GM21526 (cell line): ENCODE measurements around the gene HSFX2.
"Not testable (repeated sequence)": the region's sequence is repeated elsewhere in the genome, so short reads cannot be mapped to it uniquely, and the experiment has no call there.

Experiments used
- ATAC-seq: cut with Tn5 transposase; IDR thresholded peaks from one replicate; pipeline ENCODE4 v1.9.1; 2021; ENCODE audit warnings: moderate library complexity; ENCODE audit not compliant: unreplicated experiment, low FRiP score

HSFX2 gene, protein sequence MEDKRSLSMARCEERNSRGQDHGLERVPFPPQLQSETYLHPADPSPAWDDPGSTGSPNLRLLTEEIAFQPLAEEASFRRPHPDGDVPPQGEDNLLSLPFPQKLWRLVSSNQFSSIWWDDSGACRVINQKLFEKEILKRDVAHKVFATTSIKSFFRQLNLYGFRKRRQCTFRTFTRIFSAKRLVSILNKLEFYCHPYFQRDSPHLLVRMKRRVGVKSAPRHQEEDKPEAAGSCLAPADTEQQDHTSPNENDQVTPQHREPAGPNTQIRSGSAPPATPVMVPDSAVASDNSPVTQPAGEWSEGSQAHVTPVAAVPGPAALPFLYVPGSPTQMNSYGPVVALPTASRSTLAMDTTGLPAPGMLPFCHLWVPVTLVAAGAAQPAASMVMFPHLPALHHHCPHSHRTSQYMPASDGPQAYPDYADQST

GRCh38 chrX:149595214-149595613, at the start of gene HSFX2:
HSFX2 (minus strand) TSS chrX:149595314; CDS start chrX:149594700, 614 bp downstream.
- ATAC-seq: not testable (repeated sequence)

- no peak for ATAC-seq
Observed at GRCh38 chrX:149643496-149643895, 48.4 kb upstream of the HSFX2 start.

DNA sequence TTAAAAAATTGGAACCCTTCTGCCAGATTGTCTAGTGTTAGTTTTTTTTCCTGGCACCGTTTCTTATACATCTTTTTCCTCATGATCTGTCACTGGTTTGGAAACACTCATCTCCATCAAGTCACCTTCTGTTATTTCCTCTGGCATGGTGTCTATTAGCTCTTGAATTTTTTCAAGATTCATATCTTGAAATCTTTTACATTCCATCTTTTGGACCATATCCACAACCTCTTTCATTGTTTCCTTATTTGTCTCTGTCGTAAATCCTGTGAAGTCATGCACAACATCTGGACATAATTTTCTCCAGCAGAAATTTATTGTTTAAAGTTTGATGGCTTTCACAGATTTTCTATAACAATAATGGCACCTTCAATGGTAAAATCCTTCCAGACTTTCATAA, 46.7 kb upstream of the HSFX2 start:
- no peak for ATAC-seq

GRCh38 chrX:149641432-149641831, 46.3 kb upstream of the HSFX2 start:
- ATAC-seq: no peak

GRCh38 chrX:149639568-149639967, 44.5 kb upstream of the HSFX2 start:
- no peak for ATAC-seq

GRCh38 chrX:149638860-149639259, 43.7 kb upstream of the HSFX2 start:
- ATAC-seq: no peak

- ATAC-seq: no peak
Observed at GRCh38 chrX:149633511-149633910, 38.4 kb upstream of the HSFX2 start.

DNA sequence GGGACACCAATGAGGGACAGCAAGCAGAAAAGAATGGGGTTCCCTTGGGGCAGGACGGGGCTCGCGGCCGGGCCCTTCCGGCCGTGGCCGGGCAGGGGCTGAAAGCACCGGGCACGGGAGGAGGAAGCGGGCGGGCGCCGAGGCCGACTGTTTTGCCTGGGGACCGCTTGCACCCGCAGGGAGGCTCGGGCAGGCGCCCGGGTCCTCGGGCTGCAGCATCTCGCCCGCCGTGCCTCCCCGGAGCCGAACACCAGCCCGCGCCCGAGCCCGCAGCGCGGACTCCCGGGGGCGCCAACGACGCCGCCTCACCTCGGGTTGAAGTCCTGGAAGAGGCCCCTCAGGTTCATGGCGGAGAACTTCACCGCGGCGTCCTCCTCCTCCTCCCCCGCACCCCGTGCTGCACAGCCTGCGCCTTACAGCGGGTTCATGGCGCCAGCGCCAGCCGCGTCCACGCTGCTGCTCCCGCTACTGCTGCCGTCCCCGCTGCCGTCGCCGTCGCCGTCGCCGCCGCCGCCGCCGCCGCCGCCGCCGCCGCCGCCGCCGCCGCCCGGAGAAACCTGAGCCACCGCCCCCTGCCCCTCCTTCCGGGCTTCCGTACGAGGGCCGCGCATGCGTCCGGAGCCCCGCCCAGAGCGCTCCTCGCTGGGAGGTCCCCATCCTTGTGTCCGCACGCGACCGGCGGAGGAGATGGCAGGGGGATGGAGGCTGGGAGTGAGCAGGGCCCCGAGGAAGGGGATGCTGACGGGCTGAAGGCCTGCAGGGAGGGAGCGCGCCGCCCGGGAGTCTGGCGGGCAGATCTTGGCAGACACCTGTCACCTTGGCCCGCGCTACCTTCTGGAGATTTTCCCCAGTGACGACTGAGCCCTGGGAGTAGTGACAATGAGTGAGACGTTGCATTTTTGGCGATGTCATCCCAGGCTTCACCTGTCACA, 36.4 kb upstream of the HSFX2 start, which contains the start of gene TMEM185A:
TSS of gene TMEM185A (minus strand) at position 559 of the 932 bp plus-strand sequence. CDS start at position 347, 212 bp downstream.
- ATAC-seq: peak; percentile 85

- ATAC-seq: no peak
Observed at GRCh38 chrX:149630681-149631233, 35.6 kb upstream of the HSFX2 start.

DNA sequence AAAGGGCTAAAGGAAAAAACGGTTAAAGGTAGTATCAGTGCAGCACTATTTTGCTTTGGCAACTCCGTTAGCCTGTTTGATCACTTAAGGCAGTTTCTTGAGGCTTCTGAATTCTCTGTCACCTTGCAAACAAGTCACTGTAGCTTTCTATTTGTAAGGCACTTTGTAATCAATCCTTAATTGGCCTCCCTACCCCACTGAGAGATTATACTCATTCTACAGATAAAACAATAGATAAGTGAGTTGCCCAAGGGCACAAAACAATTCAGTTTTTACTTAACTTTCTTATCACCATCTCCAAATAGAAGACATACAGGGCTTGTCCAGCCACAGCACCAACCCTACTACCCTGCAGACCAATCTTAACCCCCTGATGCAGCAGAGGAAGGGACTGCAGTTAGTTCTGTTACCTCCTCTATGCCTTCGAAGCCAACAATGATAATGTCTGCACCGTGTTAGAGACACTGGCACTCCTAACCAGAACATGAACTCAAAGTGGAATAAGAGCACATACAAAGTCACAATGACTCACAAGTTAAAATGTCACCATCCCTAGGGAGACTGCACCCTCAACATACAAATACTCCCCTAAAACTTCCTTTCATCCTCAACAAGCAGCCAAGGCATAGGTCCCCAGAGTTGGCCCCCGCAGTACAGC, 34.7 kb upstream of the HSFX2 start:
- ATAC-seq: no peak

DNA sequence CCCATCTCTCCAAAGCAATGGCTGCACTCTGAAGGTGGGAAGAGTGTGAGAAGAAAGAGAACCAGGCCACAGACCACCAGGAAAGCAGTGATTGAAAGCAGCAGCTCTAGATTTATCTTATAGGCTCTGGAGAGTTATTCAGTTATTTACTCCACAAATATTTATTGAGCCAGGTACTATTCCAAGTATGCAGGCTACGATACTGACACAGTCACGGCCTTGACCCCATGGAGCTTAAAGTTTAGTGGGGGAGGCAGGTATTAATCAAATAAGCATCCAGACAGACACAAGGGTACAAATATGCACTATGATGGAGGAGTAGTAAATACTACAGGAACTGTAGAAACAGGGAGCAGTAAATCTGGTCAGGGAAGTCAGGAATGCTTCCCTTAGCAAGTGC, 33.7 kb upstream of the HSFX2 start:
- no peak for ATAC-seq

DNA sequence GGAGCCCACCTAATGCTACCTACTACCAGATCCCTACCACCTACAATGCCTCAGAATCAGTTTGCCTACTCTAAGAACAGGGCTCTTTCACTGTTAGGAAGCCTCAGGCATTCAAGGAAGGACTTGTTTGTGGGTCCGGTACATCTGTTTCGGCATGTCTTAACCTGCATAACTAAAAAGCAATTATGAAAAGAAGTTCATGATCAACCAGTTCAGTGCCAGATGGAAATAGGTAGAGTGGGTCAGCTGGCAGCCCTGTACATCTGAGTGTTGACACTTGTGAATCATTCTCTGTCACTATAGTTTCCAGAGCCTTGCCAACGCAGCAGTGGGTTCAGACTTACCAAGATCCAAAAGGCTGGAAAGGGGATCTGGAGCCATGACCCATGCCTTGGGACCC, 33.2 kb upstream of the HSFX2 start:
- no peak for ATAC-seq

DNA sequence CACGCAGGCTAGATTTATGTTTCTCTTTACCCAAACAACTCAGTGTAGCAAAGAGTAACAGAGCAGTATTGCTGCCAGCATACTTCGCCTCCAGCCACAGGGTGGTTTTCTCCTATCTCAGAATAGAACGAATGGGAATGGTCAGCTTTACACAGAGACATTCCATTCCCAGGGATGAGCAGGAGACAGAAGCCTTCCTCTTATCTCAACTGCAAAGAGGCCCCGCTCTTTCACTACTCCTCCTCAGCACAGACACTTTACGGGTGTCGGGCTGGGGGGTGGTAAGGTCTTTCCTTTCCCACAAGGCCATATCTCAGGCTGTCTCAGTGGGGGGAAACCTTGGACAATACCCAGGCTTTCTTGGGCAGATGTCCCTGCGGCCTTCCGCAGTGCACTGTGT, 31.7 kb upstream of the HSFX2 start:
- not testable (repeated sequence) for ATAC-seq

DNA sequence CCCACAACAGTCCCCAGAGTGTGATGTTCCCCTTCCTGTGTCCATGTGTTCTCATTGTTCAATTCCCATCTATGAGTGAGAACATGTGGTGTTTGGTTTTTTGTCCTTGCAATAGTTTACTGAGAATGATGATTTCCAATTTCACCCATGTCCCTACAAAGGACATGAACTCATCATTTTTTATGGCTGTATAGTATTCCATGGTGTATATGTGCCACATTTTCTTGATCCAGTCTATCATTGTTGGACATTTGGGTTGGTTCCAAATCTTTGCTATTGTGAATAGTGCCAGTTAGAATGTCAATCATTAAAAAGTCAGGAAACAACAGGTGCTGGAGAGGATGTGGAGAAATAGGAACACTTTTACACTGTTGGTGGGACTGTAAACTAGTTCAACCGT, 24.5 kb upstream of the HSFX2 start:
- ATAC-seq: not testable (repeated sequence)

DNA sequence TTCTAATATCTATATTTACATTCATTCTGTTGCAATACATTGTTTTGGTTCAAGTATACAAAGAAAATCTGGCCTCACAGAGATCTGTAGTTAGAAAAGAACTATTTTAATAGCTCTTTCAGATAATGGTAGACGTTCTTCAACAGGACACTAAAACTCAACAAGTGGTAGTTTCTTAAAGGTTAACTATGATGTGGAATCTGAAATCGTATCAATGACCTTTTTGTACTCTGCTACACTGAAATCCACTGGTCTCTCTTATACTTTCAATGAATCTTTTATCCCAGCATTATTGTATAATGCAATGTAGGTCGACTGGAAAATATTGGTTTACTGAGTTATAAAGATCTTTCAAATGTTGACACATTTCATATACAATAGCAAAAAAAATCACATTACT, 23.8 kb upstream of the HSFX2 start:
- ATAC-seq: no peak

- ATAC-seq: no peak
Observed at GRCh38 chrX:149611623-149612175, 16.6 kb upstream of the HSFX2 start.

- ATAC-seq: no peak
Observed at GRCh38 chrX:149610511-149610910, 15.4 kb upstream of the HSFX2 start.

DNA sequence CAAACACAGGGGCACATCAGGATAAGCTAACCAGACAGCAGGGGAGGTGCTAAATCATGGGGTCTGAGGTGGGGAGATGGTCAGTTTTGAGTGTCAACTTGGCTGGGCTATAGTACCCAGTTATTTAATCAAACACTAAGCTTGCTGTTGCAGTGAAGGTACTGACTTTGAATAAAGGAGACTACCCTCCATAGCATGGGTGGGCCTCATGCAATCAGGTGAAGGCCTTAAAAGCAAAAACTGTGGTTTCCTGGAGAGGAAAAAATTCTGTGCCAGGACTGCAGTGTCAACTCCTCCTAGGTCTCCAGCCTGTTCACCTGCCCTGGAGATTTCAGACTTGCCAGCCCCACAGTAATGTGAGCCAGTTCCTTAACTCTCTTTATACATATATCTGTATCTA, 12.6 kb upstream of the HSFX2 start:
- ATAC-seq: no peak

DNA sequence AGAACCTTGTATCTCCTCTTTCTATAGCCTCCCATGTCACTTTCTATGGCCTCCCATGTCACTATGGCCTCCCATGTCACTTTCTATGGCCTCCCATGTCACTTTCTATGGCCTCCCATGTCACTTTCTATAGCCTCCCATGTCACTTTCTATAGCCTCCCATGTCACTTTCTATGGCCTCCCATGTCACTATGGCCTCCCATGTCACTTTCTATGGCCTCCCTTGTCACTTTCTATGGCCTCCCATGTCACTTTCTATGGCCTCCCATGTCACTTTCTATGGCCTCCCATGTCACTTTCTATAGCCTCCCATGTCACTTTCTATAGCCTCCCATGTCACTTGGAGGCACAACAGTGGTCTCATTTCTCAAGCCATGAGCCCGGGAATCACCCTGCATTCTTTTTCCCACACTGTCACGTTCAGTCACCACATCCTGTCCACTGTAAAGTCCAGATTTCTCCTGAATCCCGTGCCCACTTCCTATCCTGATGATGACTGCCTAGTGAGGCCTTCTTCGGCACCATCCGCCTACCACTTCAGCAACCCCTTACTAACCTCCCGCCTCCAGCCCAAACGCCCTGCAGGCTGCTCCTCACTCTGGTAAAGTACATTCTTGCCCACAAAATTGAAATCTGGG, 10.3 kb upstream of the HSFX2 start:
- ATAC-seq: not testable (repeated sequence)

DNA sequence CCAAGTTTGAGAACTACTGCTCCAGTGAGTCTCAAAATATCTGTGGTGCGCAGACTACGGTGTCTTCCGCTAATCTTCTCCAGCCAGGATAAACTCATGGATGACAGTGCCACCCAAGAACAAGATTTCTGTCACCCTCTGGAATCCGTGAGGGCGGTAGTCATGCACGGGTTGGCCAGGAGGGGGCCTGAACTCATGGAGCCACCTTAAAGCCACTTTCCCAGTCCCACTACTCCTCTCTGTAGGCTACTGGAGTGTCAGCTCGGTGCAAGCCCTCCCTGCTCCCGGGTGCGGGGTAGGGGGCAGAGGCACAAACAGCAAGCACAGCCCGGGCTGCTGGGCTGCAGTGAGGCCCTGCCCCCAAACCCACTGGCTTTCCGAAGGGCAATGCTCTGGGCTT, 3.5 kb upstream of the HSFX2 start:
- not testable (repeated sequence) for ATAC-seq
